Panc1 (cell line): ENCODE results near the gene GAP43. TPM values are rescaled to one million over a fixed set of nuclear protein-coding genes. Genes with fewer than 3 reads are reported as not detected.

Source experiments
- ATAC-seq: fragments of 200-7000 bp; cut with Tn5 transposase; 2 replicates; pipeline ENCODE4 v1.9.1; 2020; ENCODE audit warnings: mild to moderate bottlenecking, moderate library complexity
- BruUV-seq: library from RNA; stranded (reverse); fragments of 400-500 nt; replicated peaks from 2 replicates; lab custom pipeline; 2021; lab: Mats Ljungman, UMichigan
- CTCF ChIA-PET: fragments of 300-600 bp; sonication (Branson Sonifier 250); formaldehyde crosslinking; loops from one replicate; lab custom pipeline; 2022; ENCODE audit warnings: antibody characterized with exemption; lab: Charles Lee
- POLR2A ChIA-PET: fragments of 300-600 bp; sonication (Branson Sonifier 250); formaldehyde crosslinking; loops from one replicate; lab custom pipeline; 2022; ENCODE audit warnings: antibody characterized with exemption; lab: Charles Lee
- DNase-seq: peaks from one replicate; pipeline ENCODE4 v3.0.0-alpha.2; 2010; ENCODE audit warnings: low read depth, low spot score
- H3K27ac ChIP-seq: 2 replicates; pipeline ENCODE4 v1.5.1; 2011; ENCODE audit warnings: mild to moderate bottlenecking, low read length, inconsistent platforms
- H3K27me3 ChIP-seq: fragments of 200-500 bp; sonication (Bioruptor generic); 2 replicates; pipeline ENCODE4 v1.6.0; 2014; ENCODE audit warnings: low read length, inconsistent platforms; ENCODE audit not compliant: control insufficient read depth, insufficient read depth
- H3K36me3 ChIP-seq: fragments of 200-500 bp; sonication (Bioruptor generic); 2 replicates; pipeline ENCODE4 v1.5.1; 2014; ENCODE audit warnings: inconsistent platforms, mild to moderate bottlenecking, low read length, moderate library complexity; ENCODE audit not compliant: control insufficient read depth, insufficient read depth
- H3K4me1 ChIP-seq: 2 replicates; pipeline ENCODE4 v1.5.1; 2011; ENCODE audit warnings: inconsistent platforms, mild to moderate bottlenecking, low read length, moderate library complexity; ENCODE audit not compliant: control insufficient read depth, insufficient read depth
- H3K4me3 ChIP-seq, 2 experiments: 2 replicates each; pipeline ENCODE4 v1.5.1; 2011 to 2012; ENCODE audit warnings: low read depth in 2 of 2, low read length in 2 of 2, mild to moderate bottlenecking in 2 of 2, inconsistent platforms in 1 of 2, moderate library complexity in 1 of 2
- H3K9me3 ChIP-seq: fragments of 200-500 bp; sonication (Bioruptor generic); 2 replicates; pipeline ENCODE4 v1.5.1; 2014; ENCODE audit warnings: low read depth, mild to moderate bottlenecking, inconsistent platforms, low read length, moderate library complexity; ENCODE audit not compliant: control insufficient read depth, insufficient read depth
- POLR2AphosphoS5 ChIP-seq: IDR thresholded peaks from 2 replicates; pipeline ENCODE4 v1.6.1; 2012; ENCODE audit warnings: mild to moderate bottlenecking, low read depth, low read length, moderate library complexity
- SIN3A ChIP-seq: IDR thresholded peaks from 2 replicates; pipeline ENCODE4 v1.6.1; 2012; ENCODE audit warnings: low read depth, mild to moderate bottlenecking, low read length, moderate library complexity, borderline replicate concordance; ENCODE audit not compliant: insufficient read depth
- TCF7L2 ChIP-seq: IDR thresholded peaks from 2 replicates; pipeline ENCODE4 v1.6.1; 2011; ENCODE audit warnings: mild to moderate bottlenecking, low read depth, low read length, inconsistent platforms
- in situ Hi-C: cut with HindIII; loops from 2 replicates; pipeline ENCODE4 v1.10.0; 2016; ENCODE audit warnings: low sequenced_read_pairs, low pct_unique_long_range_greater_than_20kb
- intact Hi-C: fragments of 100-400 bp; cut with micrococcal nuclease; formaldehyde crosslinking; loops from one replicate; pipeline ENCODE4 v1.10.0; 2022; ENCODE audit not compliant: unreplicated experiment
- total RNA-seq: library from RNA; stranded (reverse); gene quantifications from one replicate; pipeline ENCODE4 v1.2.1, GENCODE V29; 2021; ENCODE audit not compliant: unreplicated experiment
- TF ChIP-seq, protein P1 (sequence below), 2 experiments: IDR thresholded peaks; 2 replicates each; pipeline ENCODE4 v1.6.1; 2011 to 2012; ENCODE audit warnings: low read depth in 2 of 2, control low read depth in 1 of 2, low read length in 1 of 2, mild to moderate bottlenecking in 1 of 2, moderate library complexity in 1 of 2; ENCODE audit not compliant: insufficient read depth in 1 of 2
- TF ChIP-seq, protein P2 (sequence below): fragments of 450-650 bp; IDR thresholded peaks from 2 replicates; pipeline ENCODE4 v1.5.1; 2017; ENCODE audit warnings: mild to moderate bottlenecking

GAP43 gene
- total RNA-seq, 1 experiment from 2014 or later, result not detected

DNA sequence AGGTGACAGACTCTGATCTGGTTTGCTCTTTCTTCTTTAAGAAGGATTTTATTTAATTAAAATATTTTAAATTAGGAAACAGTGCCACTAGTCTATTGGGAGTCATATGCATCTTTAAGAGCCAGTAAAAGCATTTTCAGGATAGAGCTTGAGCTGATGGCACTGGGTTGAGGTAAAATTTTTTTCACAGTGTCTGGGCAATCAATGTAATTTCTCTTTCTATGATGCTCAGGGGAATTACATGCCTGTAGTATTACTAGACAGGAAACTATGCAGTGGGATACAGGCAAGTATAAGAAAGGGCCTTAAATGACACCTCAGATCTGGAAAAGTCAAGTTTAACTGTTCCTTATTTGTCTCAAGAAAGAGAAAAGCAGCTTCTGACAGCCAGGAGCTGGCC, 76.4 kb downstream of the GAP43 start:
- POLR2A ChIA-PET, result no interaction called here

DNA sequence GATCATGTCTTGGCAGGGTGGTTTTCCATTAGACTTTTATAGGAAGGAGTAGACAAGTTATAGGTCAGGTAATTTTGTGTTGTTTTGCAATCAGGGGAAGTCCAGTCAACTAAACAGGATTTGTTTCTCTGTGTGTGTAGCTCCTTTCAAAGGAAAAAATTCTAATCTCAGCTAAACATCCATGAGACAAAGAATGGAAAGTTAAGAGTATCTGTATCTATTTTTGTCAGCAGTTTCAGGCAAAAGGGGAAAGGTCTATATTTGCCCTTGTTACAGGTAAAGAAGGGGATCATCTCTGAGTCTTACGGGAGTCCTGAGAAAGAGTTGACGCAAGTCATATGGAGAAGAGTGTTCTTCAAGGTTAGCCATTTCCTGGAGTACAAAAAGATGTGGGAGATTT, 79.3 kb downstream of the GAP43 start:
- ChIA-PET POLR2A (no interaction called here), CTCF (no interaction called here)
- TF ChIP-seq, protein P1, sequence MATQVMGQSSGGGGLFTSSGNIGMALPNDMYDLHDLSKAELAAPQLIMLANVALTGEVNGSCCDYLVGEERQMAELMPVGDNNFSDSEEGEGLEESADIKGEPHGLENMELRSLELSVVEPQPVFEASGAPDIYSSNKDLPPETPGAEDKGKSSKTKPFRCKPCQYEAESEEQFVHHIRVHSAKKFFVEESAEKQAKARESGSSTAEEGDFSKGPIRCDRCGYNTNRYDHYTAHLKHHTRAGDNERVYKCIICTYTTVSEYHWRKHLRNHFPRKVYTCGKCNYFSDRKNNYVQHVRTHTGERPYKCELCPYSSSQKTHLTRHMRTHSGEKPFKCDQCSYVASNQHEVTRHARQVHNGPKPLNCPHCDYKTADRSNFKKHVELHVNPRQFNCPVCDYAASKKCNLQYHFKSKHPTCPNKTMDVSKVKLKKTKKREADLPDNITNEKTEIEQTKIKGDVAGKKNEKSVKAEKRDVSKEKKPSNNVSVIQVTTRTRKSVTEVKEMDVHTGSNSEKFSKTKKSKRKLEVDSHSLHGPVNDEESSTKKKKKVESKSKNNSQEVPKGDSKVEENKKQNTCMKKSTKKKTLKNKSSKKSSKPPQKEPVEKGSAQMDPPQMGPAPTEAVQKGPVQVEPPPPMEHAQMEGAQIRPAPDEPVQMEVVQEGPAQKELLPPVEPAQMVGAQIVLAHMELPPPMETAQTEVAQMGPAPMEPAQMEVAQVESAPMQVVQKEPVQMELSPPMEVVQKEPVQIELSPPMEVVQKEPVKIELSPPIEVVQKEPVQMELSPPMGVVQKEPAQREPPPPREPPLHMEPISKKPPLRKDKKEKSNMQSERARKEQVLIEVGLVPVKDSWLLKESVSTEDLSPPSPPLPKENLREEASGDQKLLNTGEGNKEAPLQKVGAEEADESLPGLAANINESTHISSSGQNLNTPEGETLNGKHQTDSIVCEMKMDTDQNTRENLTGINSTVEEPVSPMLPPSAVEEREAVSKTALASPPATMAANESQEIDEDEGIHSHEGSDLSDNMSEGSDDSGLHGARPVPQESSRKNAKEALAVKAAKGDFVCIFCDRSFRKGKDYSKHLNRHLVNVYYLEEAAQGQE (IDR thresholded peaks at IDR 0.05; ENCODE audit: insufficient read depth in 1 of 2, low read depth in 2 of 2, low read length in 1 of 2), result no peak
- TF ChIP-seq POLR2AphosphoS5, result no peak
- TF ChIP-seq TCF7L2, result no peak
- TF ChIP-seq SIN3A, result no peak
- TF ChIP-seq, protein P2, sequence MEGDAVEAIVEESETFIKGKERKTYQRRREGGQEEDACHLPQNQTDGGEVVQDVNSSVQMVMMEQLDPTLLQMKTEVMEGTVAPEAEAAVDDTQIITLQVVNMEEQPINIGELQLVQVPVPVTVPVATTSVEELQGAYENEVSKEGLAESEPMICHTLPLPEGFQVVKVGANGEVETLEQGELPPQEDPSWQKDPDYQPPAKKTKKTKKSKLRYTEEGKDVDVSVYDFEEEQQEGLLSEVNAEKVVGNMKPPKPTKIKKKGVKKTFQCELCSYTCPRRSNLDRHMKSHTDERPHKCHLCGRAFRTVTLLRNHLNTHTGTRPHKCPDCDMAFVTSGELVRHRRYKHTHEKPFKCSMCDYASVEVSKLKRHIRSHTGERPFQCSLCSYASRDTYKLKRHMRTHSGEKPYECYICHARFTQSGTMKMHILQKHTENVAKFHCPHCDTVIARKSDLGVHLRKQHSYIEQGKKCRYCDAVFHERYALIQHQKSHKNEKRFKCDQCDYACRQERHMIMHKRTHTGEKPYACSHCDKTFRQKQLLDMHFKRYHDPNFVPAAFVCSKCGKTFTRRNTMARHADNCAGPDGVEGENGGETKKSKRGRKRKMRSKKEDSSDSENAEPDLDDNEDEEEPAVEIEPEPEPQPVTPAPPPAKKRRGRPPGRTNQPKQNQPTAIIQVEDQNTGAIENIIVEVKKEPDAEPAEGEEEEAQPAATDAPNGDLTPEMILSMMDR, result no peak
- in situ Hi-C loops, result no loop called here
- intact Hi-C loops, result no loop called here
- Histone ChIP-seq H3K4me3 (no peak overlapping the region), H3K27me3 (peaks cover 3% of the 10 kb centered on the region; the same call in 1 of the 2 replicates), H3K9me3 (no peaks in the 10 kb centered on the region), H3K36me3 (no peaks in the 10 kb centered on the region), H3K4me1 (no peaks in the 10 kb centered on the region), H3K27ac (no peak overlapping the region)
- DNase-seq (no peak), ATAC-seq (no peak)
- no TSS peak for BruUV-seq

More for the DNA sequence above, 76.4 kb downstream of the GAP43 start:
- H3K4me3 ChIP-seq, result no peak overlapping the region
- no peak overlapping the region for H3K27ac ChIP-seq
- TF ChIP-seq, protein P1 (IDR thresholded peaks at IDR 0.05; ENCODE audit: insufficient read depth in 1 of 2, low read depth in 2 of 2, low read length in 1 of 2), result no peak
- TF ChIP-seq, protein P2, result no peak
- TF ChIP-seq SIN3A (no peak), POLR2AphosphoS5 (no peak), TCF7L2 (no peak)
- ATAC-seq (no peak), DNase-seq (no peak)
- in situ Hi-C loops (no loop called here), intact Hi-C loops (no loop called here)
- no TSS peak for BruUV-seq
- no peaks in the 10 kb centered on the region for H3K36me3 ChIP-seq
- CTCF ChIA-PET, result interaction anchor here (1.0 kb wide), 1 partner anchor 88 kb away, joined by 3 read pairs; no protein-coding TSS in a partner anchor
- no peaks in the 10 kb centered on the region for H3K4me1 ChIP-seq
- no peaks in the 10 kb centered on the region for H3K9me3 ChIP-seq
- H3K27me3 ChIP-seq, result no peaks in the 10 kb centered on the region
